EH (cell line): Measurements from ENCODE around the gene MAN1A1.
"Not testable (repeated sequence)": the region's sequence is repeated elsewhere in the genome, so short reads cannot be mapped to it uniquely, and the experiment has no call there.

Source experiments
- DNase-seq: peaks from one replicate; pipeline ENCODE4 v3.0.0-alpha.2; 2015; ENCODE audit warnings: low read depth

The MAN1A1 gene

DNA sequence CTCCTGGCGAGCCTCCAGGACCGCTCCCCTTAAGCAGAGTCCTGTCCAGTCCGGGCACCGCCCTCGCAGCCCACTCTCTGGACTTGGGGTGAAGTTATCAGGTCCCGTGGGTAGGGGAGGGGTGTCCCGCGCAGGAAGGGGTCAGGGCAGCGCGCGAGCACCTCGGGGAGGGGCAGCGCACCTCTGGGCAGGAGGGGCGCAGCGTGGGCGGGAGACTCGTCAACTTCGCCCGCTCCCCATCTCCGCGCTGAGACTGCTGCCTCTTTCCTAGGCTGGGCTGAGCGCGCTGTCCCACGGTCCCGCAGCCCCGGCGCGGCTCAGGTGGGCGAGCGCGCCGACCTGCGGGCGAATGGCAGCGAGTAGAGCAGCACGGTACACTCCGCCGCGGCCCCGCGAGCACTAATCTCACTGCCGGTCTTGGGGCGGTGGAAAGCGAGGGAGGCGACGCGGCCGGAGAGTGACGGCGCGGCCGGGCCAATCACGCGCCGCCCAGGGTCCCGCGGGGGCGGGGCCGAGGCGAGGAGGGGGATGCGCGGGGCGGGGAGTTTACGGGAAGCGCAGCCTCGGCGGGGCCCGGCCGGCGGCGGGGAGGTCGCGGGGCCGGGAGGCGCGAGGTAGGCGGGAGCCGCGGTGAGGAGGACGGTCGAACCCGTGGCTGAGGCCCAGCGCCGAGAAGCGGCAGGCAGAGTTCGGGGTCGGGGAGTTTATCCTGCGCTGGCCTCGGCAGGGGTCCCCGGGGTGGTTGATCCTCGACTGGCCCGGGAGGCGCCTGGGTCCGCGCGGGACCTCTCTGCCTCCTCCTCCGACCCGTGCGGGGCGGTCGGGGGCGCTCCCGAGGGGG, at the start of gene MAN1A1:
Gene MAN1A1 (minus strand): TSS at position 401 of the 841 bp plus-strand sequence. CDS start 696 bp downstream, outside the sequence.
- DNase-seq: peak; percentile 68

DNA sequence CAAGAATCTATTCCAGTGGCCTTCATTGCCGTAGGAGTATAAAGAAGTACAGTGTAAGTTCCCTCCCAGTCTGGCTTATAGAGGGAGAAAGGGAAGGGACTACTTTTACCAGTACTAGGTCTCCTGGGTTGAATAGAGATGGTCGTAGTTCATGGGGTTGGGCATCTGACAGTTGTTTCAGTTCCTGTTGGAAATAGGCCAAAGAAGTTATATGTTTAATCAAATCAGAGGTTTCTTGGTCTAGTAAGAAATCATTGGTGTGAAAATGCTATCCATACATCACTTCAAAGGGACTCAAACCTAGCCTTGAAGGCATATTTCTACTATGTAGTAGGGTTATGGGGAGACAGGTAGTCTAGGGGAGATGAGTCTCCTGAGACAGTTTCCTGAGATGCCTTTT, 45.6 kb upstream of the MAN1A1 start:
- DNase-seq: no peak

DNA sequence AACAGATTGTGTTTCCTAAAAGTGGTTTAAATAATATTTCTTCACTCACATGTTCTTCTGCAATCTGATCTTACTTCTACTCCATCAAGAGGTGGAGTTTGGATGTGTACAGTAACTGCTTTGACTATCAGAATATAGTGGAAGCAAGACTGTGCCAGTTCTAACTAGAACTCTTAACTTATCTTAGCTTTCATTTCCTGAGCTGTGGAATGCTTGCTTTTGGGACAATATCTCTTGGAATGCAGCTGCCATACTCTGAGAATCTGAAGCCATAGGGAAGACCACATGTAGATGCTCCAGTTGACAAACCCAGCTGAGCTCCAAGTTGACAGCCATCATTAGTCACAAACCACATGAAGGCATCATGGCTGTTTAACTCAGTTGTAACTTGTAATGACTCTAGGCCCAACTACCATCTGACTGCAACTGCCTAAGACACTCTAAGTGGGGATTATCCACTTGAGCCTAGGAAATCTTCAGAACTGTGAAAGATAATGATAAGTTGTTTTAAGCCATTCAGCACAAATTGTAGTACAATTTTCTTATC, 40.8 kb upstream of the MAN1A1 start:
- DNase-seq: no peak

GRCh38 chr6:119385994-119386393, 36.4 kb upstream of the MAN1A1 start:
- DNase-seq: no peak

DNA sequence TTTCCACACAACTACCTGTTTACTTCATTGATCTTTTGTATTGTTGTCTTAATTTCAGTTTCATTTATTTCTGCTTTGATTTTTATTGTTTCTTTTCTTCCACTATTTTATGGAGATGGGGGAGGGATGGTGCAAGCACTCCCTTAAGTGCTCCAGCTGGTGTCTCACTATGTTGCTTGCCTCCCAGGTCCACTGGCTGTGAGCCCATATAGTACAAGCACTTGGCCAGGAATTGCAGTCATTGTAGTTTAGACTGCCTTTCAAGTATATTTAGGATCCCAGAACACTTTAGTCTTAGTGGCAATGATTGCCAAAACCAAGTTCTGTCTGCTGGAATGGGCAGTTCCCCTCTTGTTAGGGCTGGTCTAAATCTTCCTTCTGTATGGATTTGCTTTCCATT, 34.9 kb upstream of the MAN1A1 start:
- DNase-seq: no peak

- no peak for DNase-seq
These were observed 30.2 kb upstream of the MAN1A1 start for GRCh38 chr6:119379809-119380208.

DNA sequence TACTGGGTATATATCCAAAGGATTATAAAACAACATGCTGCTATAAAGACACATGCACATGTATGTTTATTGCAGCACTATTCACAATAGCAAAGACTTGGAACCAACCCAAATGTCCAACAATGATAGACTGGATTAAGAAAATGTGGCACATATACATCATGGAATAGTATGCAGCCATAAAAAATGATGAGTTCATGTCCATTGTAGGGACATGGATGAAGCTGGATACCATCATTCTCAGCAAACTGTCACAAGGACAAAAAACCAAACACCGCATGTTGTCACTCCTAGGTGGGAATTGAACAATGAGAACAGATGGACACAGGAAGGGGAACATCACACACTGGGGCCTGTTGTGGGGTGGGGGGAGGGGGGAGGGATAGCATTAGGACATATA, 27.5 kb upstream of the MAN1A1 start:
- DNase-seq: not testable (repeated sequence)

GRCh38 chr6:119370080-119370479, 20.5 kb upstream of the MAN1A1 start:
- DNase-seq: no peak

GRCh38 chr6:119368921-119369320, 19.4 kb upstream of the MAN1A1 start:
- no peak for DNase-seq

DNA sequence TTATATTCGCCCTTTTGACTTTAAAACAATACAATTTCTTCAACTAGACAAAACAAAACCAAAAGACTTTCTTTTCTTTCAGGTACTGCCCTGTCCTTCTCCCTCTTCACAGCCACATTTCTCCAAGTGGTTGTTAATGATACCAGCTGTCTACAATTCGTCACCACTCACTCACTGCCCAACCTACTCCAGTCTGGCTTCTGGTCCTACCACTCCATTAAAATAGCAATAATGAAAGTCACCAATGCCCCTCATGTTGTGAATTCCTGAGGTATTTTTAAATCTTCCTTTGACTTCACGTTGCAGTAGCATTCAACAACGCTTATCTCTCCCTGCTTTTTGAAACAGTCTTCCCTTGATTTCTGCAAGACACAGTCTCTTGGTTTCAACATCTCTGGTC, 11.6 kb upstream of the MAN1A1 start:
- DNase-seq: no peak

- no peak for DNase-seq
These were observed 10.8 kb upstream of the MAN1A1 start for GRCh38 chr6:119360262-119360915.

DNA sequence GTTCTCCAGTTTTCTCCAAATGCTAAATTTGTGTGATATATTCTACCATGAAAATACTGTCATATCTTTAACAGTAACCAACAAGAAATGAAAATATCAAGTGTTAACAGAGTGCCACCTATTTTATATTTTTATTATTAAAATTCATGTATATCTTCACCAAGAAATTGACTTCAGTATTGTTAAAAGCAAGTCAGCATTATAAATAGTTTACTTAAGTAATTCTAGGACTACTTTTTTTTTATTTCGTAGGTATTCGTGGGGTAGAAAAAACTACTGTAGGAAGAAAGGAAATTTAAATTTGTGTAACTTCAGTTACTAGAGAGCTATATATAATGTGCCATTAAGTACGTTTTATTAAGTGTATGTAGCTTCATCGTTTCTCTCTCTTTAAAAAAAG, 6.3 kb upstream of the MAN1A1 start:
- no peak for DNase-seq

- no peak for DNase-seq
These were observed 5.6 kb upstream of the MAN1A1 start for GRCh38 chr6:119355157-119355556.

DNA sequence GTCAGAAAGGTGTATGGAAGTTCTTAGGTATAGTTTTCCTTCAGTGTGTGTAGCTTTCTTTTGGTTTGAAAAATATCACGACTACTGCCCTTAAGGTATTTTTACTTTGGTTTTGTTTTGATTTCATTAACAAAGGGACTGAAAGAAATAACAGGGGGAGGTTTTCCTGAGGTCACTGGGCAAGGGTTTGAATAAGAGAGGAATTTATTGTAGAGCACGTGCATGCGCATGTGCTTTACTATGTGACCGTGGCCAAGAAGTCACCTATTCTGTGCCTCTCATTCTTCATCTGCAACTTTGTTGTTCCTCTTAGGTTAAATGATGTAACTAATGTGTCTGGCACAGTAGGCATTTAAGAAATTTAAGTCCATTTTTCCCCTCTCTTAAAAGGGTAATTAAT, 4.1 kb upstream of the MAN1A1 start:
- no peak for DNase-seq

- DNase-seq: no peak
These were observed 2.4 kb upstream of the MAN1A1 start for GRCh38 chr6:119352001-119352400.

DNA sequence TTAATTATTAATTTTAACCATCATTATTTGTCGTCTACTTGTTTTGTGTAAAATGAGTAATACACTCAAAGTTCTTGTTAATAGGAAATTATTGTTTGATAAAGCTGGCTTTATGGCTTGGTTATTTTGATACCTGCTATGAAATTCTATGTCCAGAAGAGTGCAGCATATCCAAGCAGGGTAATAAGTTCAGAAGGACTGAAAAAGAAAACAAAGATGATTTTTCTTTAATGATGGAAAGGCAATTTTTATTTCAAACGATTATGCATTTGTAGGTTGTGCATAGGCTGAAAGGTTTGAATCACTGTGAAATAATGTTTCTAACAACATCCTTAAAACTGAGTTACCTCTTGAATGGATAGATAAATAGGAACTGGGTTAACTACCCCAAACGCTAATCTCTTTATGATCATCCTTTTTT, 1.4 kb upstream of the MAN1A1 start:
- DNase-seq: peak; percentile 30

DNA sequence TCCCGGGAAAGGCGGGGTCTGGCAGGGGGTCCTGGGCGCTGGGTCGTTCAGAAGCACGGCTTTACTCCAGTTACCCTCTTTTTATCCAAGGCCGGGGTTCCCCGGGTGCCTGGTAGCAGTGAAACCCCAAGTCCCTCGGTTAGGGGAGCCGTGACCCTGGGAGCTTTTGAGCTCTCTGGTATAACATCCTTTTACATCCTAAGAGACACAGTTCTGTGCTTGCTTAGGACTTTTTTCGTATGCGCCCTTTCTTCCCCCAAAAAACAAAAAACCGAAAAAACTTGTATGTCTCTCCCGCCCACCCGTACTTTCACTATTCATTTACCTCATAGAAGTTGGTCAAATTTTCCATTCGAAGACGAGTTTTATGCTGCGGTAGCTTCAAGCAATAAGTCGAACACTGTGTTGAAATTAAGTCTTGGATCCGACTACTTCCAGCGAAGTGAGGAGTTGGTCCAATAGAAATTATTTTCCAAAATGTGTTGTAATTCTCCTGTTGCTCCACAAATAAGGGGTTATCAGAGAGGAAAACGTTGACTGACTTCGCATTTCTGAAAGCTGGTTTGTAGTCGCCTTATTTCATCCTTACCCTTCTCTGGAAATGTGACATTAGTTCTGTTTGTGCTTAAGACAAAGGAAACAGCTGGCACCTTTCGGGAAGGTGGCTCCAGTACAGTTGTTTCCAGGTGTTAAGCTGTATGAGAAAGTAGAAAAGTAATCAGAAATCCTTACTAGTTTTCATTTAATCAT, 816 bp upstream of the MAN1A1 start:
- peak; percentile 33 for DNase-seq

DNA sequence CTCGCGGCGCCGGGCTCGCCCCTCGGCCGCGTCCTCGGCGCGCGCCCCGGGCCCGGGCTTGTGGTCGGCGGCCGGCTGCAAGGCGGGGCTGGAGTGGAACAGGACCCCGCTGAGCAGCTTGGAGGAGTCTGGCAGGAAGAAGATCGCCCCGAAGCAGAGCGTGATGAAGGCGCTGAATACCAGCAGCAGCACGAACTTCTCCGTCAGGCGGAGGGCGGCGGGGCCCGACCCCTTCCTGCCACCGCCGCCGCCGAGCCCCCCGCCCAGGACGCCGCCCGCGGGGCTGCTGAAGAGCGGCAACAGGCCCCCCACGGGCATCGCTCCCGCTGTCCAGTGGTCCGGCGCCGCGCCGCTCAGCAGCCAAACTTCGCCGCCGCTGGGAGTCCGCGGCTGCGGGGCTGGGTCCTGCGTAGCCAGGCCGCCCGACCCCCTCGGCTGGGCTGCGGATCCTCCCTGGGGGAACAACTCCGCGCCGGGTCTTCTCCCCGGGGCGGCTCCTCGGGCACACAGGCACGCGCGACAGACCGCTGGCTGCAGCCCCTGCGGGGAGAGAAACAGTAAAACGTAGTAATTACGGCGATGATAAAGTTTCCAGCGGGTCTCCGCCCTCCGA, 707 bp downstream of the MAN1A1 start:
- DNase-seq: peak; percentile 19

DNA sequence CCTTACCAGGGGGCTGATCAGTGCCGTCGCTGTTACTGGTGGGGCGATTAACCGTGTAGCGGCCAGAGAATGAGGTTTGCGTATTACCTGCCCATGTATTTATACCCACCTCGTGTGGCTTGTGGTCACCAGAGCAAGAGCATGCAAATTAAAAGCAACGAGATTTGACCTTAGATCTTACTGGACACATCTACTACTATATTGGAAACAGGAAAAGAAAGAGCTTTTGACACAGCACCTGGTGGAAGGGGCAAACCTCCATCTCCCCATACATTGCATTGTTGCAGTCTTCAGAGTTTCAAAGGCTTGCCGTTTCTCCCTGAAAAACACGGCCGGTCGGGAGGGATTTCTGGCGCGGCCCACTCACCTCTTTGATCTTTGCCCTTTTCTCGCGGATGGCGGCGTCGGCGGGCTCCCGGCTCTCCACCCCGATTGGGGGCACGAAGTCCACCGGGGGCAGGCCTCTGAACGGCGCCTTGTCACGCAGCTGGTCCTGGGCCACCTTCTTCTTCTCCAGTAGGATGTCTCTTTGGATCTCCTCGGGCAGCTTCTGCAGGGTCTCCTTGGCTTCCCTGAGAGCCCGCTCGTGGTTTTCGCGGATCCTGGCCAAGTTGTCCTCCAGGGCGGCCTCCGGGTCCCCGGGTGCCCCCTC, 1.3 kb downstream of the MAN1A1 start:
- no peak for DNase-seq

DNA sequence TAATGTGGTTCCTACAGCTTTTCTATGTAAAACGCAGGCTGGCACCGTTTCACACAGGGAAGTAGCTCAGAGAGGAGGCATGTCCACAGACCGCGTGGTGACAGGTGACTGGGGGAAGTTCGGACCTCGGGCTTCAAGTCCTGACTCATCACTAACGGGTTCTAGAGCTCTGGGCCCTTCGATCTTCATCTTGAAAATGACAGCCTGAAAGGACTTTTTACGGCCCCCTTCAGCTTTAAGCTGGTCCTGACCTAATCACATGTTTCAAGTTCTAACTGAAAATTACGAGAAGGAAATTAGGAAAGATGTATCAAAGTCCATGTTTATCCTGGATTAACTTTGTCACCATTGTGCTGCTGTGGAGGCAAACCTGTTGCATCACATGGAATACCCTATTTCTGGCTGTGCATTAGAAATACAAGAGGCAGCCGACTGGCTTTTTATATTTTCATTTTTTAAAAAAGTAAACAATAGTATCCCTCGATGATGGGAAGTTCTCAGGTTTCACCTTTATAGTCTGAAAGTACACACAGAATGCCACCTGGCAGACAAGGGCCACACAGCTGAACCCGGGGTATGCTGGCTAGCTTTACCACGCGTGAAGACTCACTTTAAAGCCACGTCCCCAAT, 2.0 kb downstream of the MAN1A1 start:
- DNase-seq: no peak

DNA sequence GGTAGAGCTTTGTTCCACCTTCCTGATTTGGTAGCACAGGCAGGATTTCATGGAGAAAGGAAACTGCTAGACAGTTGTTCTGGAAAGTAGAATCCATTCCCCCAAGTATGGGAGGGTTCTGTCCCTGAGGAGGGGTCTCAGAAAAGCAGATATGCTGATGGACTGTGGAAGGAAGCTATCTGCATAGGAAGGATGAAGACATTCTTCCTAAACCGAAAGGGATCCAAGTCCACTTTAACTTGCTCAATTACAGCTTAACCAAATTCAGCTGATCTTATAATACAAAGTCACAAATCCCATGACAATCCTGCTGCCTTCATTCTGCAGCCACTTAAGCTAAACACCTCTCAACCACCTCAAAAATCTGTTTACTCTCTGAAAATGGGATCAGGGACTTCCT, 2.6 kb downstream of the MAN1A1 start:
- DNase-seq: no peak
